Upper lobe of left lung (tissue), 6 donors: ENCODE data around the gene TUBD1. TPM values are rescaled to one million over a fixed set of nuclear protein-coding genes. Genes with fewer than 3 reads are reported as not detected.
A peak's percentile ranks its signal among the peaks of the same experiment; 100 is the strongest.

ENCODE experiments used
- ATAC-seq, 2 donors: fragments of 200-7000 bp; cut with Tn5 transposase; one replicate each; pipeline ENCODE4 v1.9.1; 2022; ENCODE audit warnings: mild to moderate bottlenecking in 2 of 2, moderate library complexity in 2 of 2; ENCODE audit not compliant: low FRiP score in 2 of 2
- DNase-seq, 2 donors: peaks; one replicate each; pipeline ENCODE4 v3.0.0-alpha.2; 2019 to 2020
- H3K27ac ChIP-seq, 4 donors: fragments of 200-600 bp; sonication (generic); one replicate each; pipeline ENCODE4 v1.5.1; 2016 to 2019
- H3K27me3 ChIP-seq, 4 donors: fragments of 200-600 bp; sonication (generic); one replicate each; pipeline ENCODE4 v1.5.1; 2017 to 2019
- H3K36me3 ChIP-seq, 4 donors: fragments of 200-600 bp; sonication (generic); one replicate each; pipeline ENCODE4 v1.5.1; 2016 to 2019
- H3K4me1 ChIP-seq, 4 donors: fragments of 200-600 bp; sonication (generic); one replicate each; pipeline ENCODE4 v1.5.1; 2018 to 2019
- H3K4me3 ChIP-seq, 4 donors: fragments of 200-600 bp; sonication (generic); one replicate each; pipeline ENCODE4 v1.5.1; 2017 to 2019; ENCODE audit warnings: mild to moderate bottlenecking in 2 of 4, moderate library complexity in 1 of 4
- H3K9me3 ChIP-seq, 4 donors: fragments of 200-600 bp; sonication (generic); one replicate each; pipeline ENCODE4 v1.5.1; 2018 to 2019
- CTCF ChIP-seq, 6 experiments: fragments of 450-650 bp in 4 of 6; fragments of 200-600 bp in 2 of 6; sonication (generic) in 2 of 6; IDR thresholded peaks; one replicate each; pipeline ENCODE4 v1.5.1; 2016 to 2019; ENCODE audit warnings: antibody characterized with exemption in 6 of 6
- EP300 ChIP-seq, 4 donors: sonication (generic); formaldehyde crosslinking; IDR thresholded peaks; one replicate each; pipeline ENCODE4 v1.5.1; 2017; ENCODE audit warnings: antibody characterized with exemption in 4 of 4, control low read depth in 2 of 4
- POLR2A ChIP-seq, 4 donors: fragments of 450-650 bp; IDR thresholded peaks; one replicate each; pipeline ENCODE4 v1.5.1; 2016 to 2017; ENCODE audit warnings: antibody characterized with exemption in 4 of 4, mild to moderate bottlenecking in 2 of 4
- POLR2AphosphoS5 ChIP-seq, 2 donors: sonication (generic); formaldehyde crosslinking; IDR thresholded peaks; one replicate each; pipeline ENCODE4 v1.5.1; 2017; ENCODE audit warnings: antibody characterized with exemption in 2 of 2
- WGBS, 2 donors: methylation state at CpG; one replicate each; pipeline ENCODE4 v1.1.5; 2017 to 2018; 5-methylcytosine and 5-hydroxymethylcytosine counted together
- total RNA-seq, 6 donors: library from RNA; depleted of rRNA in 4 of 6; stranded (reverse); fragments of >200 nt in 4 of 6; gene quantifications; one replicate each; pipeline versions ENCODE4 v1.1.0 to v1.2.1, GENCODE V29; 2016 to 2021
- donor health status: DM: no; HTN: no; CAD: no; lungs with moderate emphysema.
- donor health status: DM: no; HTN: yes; CAD: no; lungs with severe emphysema.

Gene TUBD1
- total RNA-seq, 6 donors from 2014 or later = 3.1 to 52.4 (median 7.6) TPM

- peaks cover 0 to 11% (median 6%) of the 10 kb centered on the region in 4 donors for H3K4me1 ChIP-seq
- no peak overlapping the region for H3K4me3 ChIP-seq
- ATAC-seq (no peak), DNase-seq (no peak)
- peaks cover 7 to 91% (median 43%) of the 10 kb centered on the region in 4 donors for H3K36me3 ChIP-seq
- no peaks in the 10 kb centered on the region for H3K9me3 ChIP-seq
- H3K27ac ChIP-seq = no peak overlapping the region
- H3K27me3 ChIP-seq = no peaks in the 10 kb centered on the region
- TF ChIP-seq CTCF (IDR thresholded peaks at IDR 0.05) = no peak
- TF ChIP-seq POLR2AphosphoS5 (IDR thresholded peaks at IDR 0.05) = no peak
These were observed 23.7 kb upstream of the TUBD1 start for GRCh38 chr17:59916446-59916845.

GRCh38 chr17:59914274-59914854 is 21.6 kb upstream of the TUBD1 start:
- ATAC-seq (peak in 1 of 2 donors; percentile 62), DNase-seq (no peak)

GRCh38 chr17:59907467-59907866 is 14.7 kb upstream of the TUBD1 start:
- H3K27ac ChIP-seq = no peak overlapping the region
- H3K4me1 ChIP-seq = no peaks in the 10 kb centered on the region
- H3K4me3 ChIP-seq = no peak overlapping the region
- H3K27me3 ChIP-seq = no peaks in the 10 kb centered on the region
- 94 to 97% methylated on average over 3 of the region's 3 CpGs for WGBS, 2 donors
- no peaks in the 10 kb centered on the region for H3K9me3 ChIP-seq
- DNase-seq (no peak), ATAC-seq (no peak)
- peaks cover 0 to 14% (median 6%) of the 10 kb centered on the region in 4 donors for H3K36me3 ChIP-seq
- TF ChIP-seq POLR2A (IDR thresholded peaks at IDR 0.05) (no peak), CTCF (IDR thresholded peaks at IDR 0.05) (no peak), POLR2AphosphoS5 (IDR thresholded peaks at IDR 0.05) (no peak), EP300 (IDR thresholded peaks at IDR 0.05) (no peak)

More at GRCh38 chr17:59914274-59914854, 21.6 kb upstream of the TUBD1 start:
- no peak overlapping the region for H3K4me3 ChIP-seq
- no peak overlapping the region for H3K27ac ChIP-seq
- no peaks in the 10 kb centered on the region for H3K27me3 ChIP-seq
- peaks cover 0 to 11% (median 6%) of the 10 kb centered on the region in 4 donors for H3K4me1 ChIP-seq
- H3K9me3 ChIP-seq = no peaks in the 10 kb centered on the region
- H3K36me3 ChIP-seq = peaks cover 7 to 77% (median 39%) of the 10 kb centered on the region in 4 donors
- TF ChIP-seq POLR2AphosphoS5 (IDR thresholded peaks at IDR 0.05) (no peak), CTCF (IDR thresholded peaks at IDR 0.05) (peak in 5 of 6 experiments; percentile 50 to 54 (median 51))
- WGBS, 2 donors = 67 to 71% methylated on average over 1 of the region's 1 CpG

GRCh38 chr17:59903455-59903854 is 10.7 kb upstream of the TUBD1 start:
- H3K4me1 ChIP-seq = peaks cover 0 to 11% (median 1%) of the 10 kb centered on the region in 4 donors
- H3K27ac ChIP-seq = no peak overlapping the region
- ATAC-seq = no peak
- H3K36me3 ChIP-seq = no peaks in the 10 kb centered on the region
- no peak overlapping the region for H3K4me3 ChIP-seq
- TF ChIP-seq CTCF (IDR thresholded peaks at IDR 0.05) (no peak), POLR2A (IDR thresholded peaks at IDR 0.05) (no peak), EP300 (IDR thresholded peaks at IDR 0.05) (no peak)
- 85 to 92% methylated on average over 2 of the region's 2 CpGs for WGBS, 2 donors
- DNase-seq = no peak
- no peaks in the 10 kb centered on the region for H3K27me3 ChIP-seq
- H3K9me3 ChIP-seq = no peaks in the 10 kb centered on the region

GRCh38 chr17:59901604-59902003 is 8.9 kb upstream of the TUBD1 start:
- WGBS, 2 donors = 97 to 98% methylated on average over 8 of the region's 8 CpGs
- no peak overlapping the region for H3K4me3 ChIP-seq
- H3K27me3 ChIP-seq = no peaks in the 10 kb centered on the region
- peaks cover 0 to 13% (median 1%) of the 10 kb centered on the region in 4 donors for H3K4me1 ChIP-seq
- H3K27ac ChIP-seq = no peak overlapping the region
- no peaks in the 10 kb centered on the region for H3K9me3 ChIP-seq
- TF ChIP-seq EP300 (IDR thresholded peaks at IDR 0.05) = no peak
- TF ChIP-seq POLR2A (IDR thresholded peaks at IDR 0.05) = no peak
- no peak for TF ChIP-seq POLR2AphosphoS5 (IDR thresholded peaks at IDR 0.05)
- no peak for TF ChIP-seq CTCF (IDR thresholded peaks at IDR 0.05)
- H3K36me3 ChIP-seq = no peaks in the 10 kb centered on the region
- DNase-seq = no peak
- ATAC-seq = no peak
